ENCODE measurements around the gene ZSCAN26.

Gene ZSCAN26

GRCh38 chr6:28323813-28324424 is 57.0 kb downstream of the ZSCAN26 start:
- Histone ChIP-seq H3K4me3 (ENCODE audit: insufficient read depth, low read length, poor library complexity, severe bottlenecking) (no peak overlapping the region), H3F3A (ENCODE audit: insufficient read depth) (no peaks in the 10 kb centered on the region), H4K20me1 (ENCODE audit: low read depth, low read length) (no peaks in the 10 kb centered on the region), H3K27ac (ENCODE audit: low read depth, low read length) (no peak overlapping the region), H3K4me2 (ENCODE audit: low read depth, low read length, poor library complexity, severe bottlenecking) (no peak overlapping the region), H3K9me2 (replicated peaks; ENCODE audit: insufficient read depth, low read length) (no peaks in the 10 kb centered on the region), H3K9me3 (ENCODE audit: insufficient read depth, low read length) (peaks cover 31% of the 10 kb centered on the region), H2AFZ (ENCODE audit: low read depth, low read length, severe bottlenecking) (no peak overlapping the region), H3K36me3 (ENCODE audit: low read length) (no peaks in the 10 kb centered on the region), H3K9ac (ENCODE audit: low read length) (no peak overlapping the region), H3K79me2 (ENCODE audit: insufficient read depth, low read length) (no peaks in the 10 kb centered on the region), H3K27me3 (ENCODE audit: low read length) (no peaks in the 10 kb centered on the region)
- no peak for TF ChIP-seq EZH2phosphoT487 (conservative IDR thresholded peaks at IDR 0.05; ENCODE audit: low read length)
- no peak for TF ChIP-seq CTCF (IDR thresholded peaks at IDR 0.05; ENCODE audit: insufficient read depth, low read length, poor library complexity, severe bottlenecking)

GRCh38 chr6:28326371-28326948 is 59.5 kb downstream of the ZSCAN26 start:
- Histone ChIP-seq H3K4me3 (ENCODE audit: insufficient read depth, low read length, poor library complexity, severe bottlenecking) (no peak overlapping the region), H3K36me3 (ENCODE audit: low read length) (no peaks in the 10 kb centered on the region), H3K79me2 (ENCODE audit: insufficient read depth, low read length) (no peaks in the 10 kb centered on the region), H3K4me2 (ENCODE audit: low read depth, low read length, poor library complexity, severe bottlenecking) (no peak overlapping the region), H3K27ac (ENCODE audit: low read depth, low read length) (no peak overlapping the region), H3K9me3 (ENCODE audit: insufficient read depth, low read length) (peaks cover 32% of the 10 kb centered on the region), H3F3A (ENCODE audit: insufficient read depth) (no peaks in the 10 kb centered on the region), H4K20me1 (ENCODE audit: low read depth, low read length) (no peaks in the 10 kb centered on the region), H3K9me2 (replicated peaks; ENCODE audit: insufficient read depth, low read length) (no peaks in the 10 kb centered on the region), H3K27me3 (ENCODE audit: low read length) (no peaks in the 10 kb centered on the region), H2AFZ (ENCODE audit: low read depth, low read length, severe bottlenecking) (no peak overlapping the region), H3K9ac (ENCODE audit: low read length) (no peak overlapping the region)
- TF ChIP-seq EZH2phosphoT487 (conservative IDR thresholded peaks at IDR 0.05; ENCODE audit: low read length) (no peak), CTCF (IDR thresholded peaks at IDR 0.05; ENCODE audit: insufficient read depth, low read length, poor library complexity, severe bottlenecking) (no peak)
